Body of pancreas (tissue), 4 donors: ENCODE measurements around the gene CCDC175.
A peak's percentile ranks its signal among the peaks of the same experiment; 100 is the strongest.

ENCODE experiments used
- CTCF ChIP-seq, 7 experiments: fragments of 450-650 bp in 4 of 7; fragments of 200-600 bp in 3 of 7; sonication (generic) in 3 of 7; IDR thresholded peaks; one replicate each; pipeline ENCODE4 v1.5.1; 2016 to 2019; ENCODE audit warnings: antibody characterized with exemption in 7 of 7
- POLR2A ChIP-seq, 3 donors: fragments of 450-650 bp; IDR thresholded peaks; one replicate each; pipeline ENCODE4 v1.6.1; 2016; ENCODE audit warnings: antibody characterized with exemption in 3 of 3, mild to moderate bottlenecking in 2 of 3

DNA sequence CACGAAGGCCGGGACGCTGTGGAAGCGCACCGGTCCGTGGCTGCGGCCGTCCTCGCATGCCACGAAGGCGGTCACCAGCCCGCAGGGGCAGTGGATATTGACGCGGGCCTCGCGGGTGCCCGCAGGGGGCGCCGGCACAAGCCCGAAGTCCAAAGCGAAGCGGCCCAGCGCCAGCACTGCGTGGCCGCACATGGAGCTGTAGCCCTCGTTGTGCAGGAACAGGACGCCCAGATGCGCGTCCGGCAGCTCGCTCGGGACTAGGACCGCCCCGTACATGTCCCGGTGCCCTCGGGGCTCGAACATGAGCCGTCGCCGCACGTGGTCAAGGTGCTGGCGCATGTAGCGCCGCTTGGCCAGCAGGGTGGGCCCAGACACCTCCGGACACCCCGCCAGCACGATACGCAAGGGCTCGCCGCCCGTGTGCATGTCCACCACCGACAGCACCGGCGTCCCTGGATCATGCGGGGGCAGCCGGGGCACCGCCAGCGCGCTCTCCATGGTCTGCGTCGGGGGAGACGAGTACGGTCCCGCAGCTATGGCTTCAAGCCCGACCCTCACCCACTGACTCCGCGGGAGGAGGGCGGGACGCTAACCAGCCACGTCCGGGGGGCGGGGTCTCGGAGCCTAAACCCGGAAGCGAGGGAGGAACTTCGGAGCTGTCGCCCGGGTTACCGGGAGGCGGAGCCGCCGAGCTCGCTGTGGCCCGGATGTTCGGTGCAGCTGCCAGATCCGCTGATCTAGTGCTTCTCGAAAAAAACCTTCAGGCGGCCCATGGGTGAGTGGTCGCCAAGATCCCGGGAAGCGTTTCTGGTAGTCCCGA is 92.6 kb downstream of the CCDC175 start, which contains the start of the genes JKAMP and L3HYPDH:
- TF ChIP-seq CTCF (IDR thresholded peaks at IDR 0.05) = peak; percentile 48 to 69 (median 66)
- peak; percentile 75 to 91 (median 91) for TF ChIP-seq POLR2A (IDR thresholded peaks at IDR 0.05)
